ENCODE measurements around the gene ORMDL1. TPM values are rescaled to one million over a fixed set of nuclear protein-coding genes. Genes with fewer than 3 reads are reported as not detected.
A peak's percentile ranks its signal among the peaks of the same experiment; 100 is the strongest.

ORMDL1 gene
- total and polyA plus RNA-seq, 2 of the 13 experiments (the other 11 are each of a cell fraction or from before 2014, with no cell fraction given), result 67.5 to 160 TPM

DNA sequence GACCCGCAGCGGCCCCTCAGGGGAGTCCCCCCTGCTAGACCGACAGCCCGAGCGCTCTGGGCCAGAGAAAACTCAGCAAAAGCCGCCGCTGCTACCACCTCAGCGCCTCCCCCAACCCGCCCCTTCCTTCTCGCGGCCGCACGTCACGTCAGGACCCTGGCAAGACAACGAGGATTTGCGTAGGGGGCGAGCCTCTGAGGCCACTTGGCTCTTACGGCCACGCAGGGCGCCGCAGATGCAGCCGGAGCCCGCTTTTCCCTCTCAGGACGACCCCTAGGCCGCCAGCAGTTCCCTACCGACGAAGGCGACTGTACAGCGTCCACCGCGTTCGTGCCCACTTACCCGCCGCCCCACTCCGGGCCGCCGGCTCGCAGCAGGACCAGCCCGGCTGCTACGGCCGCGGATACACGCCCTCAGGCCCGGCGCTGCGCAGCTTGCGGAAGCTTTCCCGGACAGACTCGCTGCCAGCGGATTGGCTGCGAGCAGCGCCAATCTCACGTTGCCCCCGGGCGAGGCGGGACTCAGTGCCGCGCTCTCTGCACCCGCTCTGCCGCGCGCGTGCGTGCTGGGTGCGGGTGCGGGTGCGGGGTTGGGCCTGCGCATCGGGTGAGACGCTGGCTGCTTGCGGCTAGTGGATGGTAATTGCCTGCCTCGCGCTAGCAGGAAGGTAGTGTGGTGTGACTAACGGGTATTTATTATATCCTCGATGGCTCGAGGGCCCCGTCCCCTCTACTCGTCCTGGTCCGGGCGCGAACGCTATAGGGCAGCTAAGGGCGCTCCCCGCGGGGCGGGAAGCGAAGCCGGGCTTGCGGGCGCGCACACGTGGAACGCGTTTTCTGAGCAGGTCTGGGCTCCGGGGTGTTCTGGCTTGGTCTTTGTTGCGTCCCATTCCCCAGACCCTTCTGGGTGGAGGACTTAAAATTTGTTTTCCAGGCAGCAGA, at the start of gene ORMDL1, which contains the start of gene PMS1 (continued):
- TF ChIP-seq, protein P1, sequence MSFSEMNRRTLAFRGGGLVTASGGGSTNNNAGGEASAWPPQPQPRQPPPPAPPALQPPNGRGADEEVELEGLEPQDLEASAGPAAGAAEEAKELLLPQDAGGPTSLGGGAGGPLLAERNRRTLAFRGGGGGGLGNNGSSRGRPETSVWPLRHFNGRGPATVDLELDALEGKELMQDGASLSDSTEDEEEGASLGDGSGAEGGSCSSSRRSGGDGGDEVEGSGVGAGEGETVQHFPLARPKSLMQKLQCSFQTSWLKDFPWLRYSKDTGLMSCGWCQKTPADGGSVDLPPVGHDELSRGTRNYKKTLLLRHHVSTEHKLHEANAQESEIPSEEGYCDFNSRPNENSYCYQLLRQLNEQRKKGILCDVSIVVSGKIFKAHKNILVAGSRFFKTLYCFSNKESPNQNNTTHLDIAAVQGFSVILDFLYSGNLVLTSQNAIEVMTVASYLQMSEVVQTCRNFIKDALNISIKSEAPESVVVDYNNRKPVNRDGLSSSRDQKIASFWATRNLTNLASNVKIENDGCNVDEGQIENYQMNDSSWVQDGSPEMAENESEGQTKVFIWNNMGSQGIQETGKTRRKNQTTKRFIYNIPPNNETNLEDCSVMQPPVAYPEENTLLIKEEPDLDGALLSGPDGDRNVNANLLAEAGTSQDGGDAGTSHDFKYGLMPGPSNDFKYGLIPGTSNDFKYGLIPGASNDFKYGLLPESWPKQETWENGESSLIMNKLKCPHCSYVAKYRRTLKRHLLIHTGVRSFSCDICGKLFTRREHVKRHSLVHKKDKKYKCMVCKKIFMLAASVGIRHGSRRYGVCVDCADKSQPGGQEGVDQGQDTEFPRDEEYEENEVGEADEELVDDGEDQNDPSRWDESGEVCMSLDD (CRISPR knock-in tag; IDR thresholded peaks at IDR 0.05; ENCODE audit: borderline replicate concordance), result peak; percentile 88; the same call in 1 of the 2 replicates
- TF ChIP-seq, protein P2, sequence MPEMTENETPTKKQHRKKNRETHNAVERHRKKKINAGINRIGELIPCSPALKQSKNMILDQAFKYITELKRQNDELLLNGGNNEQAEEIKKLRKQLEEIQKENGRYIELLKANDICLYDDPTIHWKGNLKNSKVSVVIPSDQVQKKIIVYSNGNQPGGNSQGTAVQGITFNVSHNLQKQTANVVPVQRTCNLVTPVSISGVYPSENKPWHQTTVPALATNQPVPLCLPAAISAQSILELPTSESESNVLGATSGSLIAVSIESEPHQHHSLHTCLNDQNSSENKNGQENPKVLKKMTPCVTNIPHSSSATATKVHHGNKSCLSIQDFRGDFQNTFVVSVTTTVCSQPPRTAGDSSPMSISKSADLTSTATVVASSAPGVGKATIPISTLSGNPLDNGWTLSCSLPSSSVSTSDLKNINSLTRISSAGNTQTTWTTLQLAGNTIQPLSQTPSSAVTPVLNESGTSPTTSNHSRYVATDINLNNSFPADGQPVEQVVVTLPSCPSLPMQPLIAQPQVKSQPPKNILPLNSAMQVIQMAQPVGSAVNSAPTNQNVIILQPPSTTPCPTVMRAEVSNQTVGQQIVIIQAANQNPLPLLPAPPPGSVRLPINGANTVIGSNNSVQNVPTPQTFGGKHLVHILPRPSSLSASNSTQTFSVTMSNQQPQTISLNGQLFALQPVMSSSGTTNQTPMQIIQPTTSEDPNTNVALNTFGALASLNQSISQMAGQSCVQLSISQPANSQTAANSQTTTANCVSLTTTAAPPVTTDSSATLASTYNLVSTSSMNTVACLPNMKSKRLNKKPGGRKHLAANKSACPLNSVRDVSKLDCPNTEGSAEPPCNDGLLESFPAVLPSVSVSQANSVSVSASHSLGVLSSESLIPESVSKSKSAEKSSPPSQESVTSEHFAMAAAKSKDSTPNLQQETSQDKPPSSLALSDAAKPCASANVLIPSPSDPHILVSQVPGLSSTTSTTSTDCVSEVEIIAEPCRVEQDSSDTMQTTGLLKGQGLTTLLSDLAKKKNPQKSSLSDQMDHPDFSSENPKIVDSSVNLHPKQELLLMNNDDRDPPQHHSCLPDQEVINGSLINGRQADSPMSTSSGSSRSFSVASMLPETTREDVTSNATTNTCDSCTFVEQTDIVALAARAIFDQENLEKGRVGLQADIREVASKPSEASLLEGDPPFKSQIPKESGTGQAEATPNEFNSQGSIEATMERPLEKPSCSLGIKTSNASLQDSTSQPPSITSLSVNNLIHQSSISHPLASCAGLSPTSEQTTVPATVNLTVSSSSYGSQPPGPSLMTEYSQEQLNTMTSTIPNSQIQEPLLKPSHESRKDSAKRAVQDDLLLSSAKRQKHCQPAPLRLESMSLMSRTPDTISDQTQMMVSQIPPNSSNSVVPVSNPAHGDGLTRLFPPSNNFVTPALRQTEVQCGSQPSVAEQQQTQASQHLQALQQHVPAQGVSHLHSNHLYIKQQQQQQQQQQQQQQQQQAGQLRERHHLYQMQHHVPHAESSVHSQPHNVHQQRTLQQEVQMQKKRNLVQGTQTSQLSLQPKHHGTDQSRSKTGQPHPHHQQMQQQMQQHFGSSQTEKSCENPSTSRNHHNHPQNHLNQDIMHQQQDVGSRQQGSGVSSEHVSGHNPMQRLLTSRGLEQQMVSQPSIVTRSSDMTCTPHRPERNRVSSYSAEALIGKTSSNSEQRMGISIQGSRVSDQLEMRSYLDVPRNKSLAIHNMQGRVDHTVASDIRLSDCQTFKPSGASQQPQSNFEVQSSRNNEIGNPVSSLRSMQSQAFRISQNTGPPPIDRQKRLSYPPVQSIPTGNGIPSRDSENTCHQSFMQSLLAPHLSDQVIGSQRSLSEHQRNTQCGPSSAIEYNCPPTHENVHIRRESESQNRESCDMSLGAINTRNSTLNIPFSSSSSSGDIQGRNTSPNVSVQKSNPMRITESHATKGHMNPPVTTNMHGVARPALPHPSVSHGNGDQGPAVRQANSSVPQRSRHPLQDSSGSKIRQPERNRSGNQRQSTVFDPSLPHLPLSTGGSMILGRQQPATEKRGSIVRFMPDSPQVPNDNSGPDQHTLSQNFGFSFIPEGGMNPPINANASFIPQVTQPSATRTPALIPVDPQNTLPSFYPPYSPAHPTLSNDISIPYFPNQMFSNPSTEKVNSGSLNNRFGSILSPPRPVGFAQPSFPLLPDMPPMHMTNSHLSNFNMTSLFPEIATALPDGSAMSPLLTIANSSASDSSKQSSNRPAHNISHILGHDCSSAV (CRISPR knock-in tag; IDR thresholded peaks at IDR 0.05; ENCODE audit: borderline replicate concordance), result no peak; the same call in 1 of the 2 replicates
- peak; percentile 62 for TF ChIP-seq ATF3 (CRISPR knock-in tag; IDR thresholded peaks at IDR 0.05)
- TF ChIP-seq SETDB1 (CRISPR knock-in tag; IDR thresholded peaks at IDR 0.05; ENCODE audit: borderline replicate concordance), result no peak
- TF ChIP-seq RFX3 (CRISPR knock-in tag; IDR thresholded peaks at IDR 0.05), result no peak; the same call in 1 of the 2 replicates
- TF ChIP-seq, protein P3, sequence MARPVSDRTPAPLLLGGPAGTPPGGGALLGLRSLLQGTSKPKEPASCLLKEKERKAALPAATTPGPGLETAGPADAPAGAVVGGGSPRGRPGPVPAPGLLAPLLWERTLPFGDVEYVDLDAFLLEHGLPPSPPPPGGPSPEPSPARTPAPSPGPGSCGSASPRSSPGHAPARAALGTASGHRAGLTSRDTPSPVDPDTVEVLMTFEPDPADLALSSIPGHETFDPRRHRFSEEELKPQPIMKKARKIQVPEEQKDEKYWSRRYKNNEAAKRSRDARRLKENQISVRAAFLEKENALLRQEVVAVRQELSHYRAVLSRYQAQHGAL (CRISPR knock-in tag; IDR thresholded peaks at IDR 0.05; ENCODE audit: not compliant biosample characterization), result peak; percentile 71
- peak; percentile 99; the same call in 1 of the 2 replicates for TF ChIP-seq GLI4 (CRISPR knock-in tag; IDR thresholded peaks at IDR 0.05; ENCODE audit: borderline replicate concordance)
- TF ChIP-seq ZNF776 (CRISPR knock-in tag; IDR thresholded peaks at IDR 0.05), result peak; percentile 99
- peak; percentile 76 for TF ChIP-seq CREM (IDR thresholded peaks at IDR 0.05)
- peak; percentile 30; the same call in 1 of the 2 replicates for TF ChIP-seq CREM (CRISPR knock-in tag; IDR thresholded peaks at IDR 0.05)
- peak; percentile 99 for TF ChIP-seq POGZ (CRISPR knock-in tag; IDR thresholded peaks at IDR 0.05)
- TF ChIP-seq TARDBP (CRISPR knock-in tag; IDR thresholded peaks at IDR 0.05), result peak; percentile 93
- TF ChIP-seq XRCC5 (optimal IDR thresholded peaks at IDR 0.05; ENCODE audit: low read length), result no peak
- TF ChIP-seq ZNF121 (CRISPR knock-in tag; IDR thresholded peaks at IDR 0.05), result no peak; the same call in 1 of the 2 replicates
- TF ChIP-seq RARA (CRISPR knock-in tag; IDR thresholded peaks at IDR 0.05), result 0 out of 2 replicates have a peak, but pooled peaks have one; percentile 2
- TF ChIP-seq TAF1 (CRISPR knock-in tag; IDR thresholded peaks at IDR 0.05), result peak; percentile 98
